ENCODE results near the gene AZU1.

DNA sequence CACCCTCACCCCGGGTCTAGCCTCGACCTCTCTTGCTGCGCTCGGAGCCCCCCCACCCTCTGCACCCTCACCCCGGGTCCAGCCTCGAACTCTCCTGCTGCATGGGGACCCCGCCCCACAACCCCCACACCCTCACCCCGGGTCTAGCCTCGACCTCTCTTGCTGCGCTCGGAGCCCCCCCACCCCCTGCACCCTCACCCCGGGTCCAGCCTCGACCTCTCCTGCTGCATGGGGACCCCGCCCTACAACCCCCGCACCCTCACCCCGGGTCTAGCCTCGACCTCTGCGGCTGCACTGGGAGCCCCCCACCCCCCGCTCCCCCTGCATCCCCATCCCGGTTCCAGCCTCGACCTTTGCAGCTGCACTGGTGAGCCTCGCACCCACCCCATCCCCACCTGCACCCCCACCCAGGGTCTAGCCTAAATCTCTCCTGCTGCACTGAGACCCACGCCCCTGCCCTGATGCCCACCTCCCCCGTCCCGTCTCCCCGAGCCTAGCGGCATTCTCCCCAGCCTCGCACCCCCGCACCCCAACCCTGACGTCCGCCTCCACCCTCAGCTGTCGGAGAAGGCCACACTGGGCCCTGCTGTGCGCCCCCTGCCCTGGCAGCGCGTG, 33.6 kb downstream of the AZU1 start:
- no peak for TF ChIP-seq EZH2 (IDR thresholded peaks at IDR 0.05; ENCODE audit: borderline replicate concordance, low read depth, low read length, poor library complexity, severe bottlenecking)
- TF ChIP-seq, protein P1, sequence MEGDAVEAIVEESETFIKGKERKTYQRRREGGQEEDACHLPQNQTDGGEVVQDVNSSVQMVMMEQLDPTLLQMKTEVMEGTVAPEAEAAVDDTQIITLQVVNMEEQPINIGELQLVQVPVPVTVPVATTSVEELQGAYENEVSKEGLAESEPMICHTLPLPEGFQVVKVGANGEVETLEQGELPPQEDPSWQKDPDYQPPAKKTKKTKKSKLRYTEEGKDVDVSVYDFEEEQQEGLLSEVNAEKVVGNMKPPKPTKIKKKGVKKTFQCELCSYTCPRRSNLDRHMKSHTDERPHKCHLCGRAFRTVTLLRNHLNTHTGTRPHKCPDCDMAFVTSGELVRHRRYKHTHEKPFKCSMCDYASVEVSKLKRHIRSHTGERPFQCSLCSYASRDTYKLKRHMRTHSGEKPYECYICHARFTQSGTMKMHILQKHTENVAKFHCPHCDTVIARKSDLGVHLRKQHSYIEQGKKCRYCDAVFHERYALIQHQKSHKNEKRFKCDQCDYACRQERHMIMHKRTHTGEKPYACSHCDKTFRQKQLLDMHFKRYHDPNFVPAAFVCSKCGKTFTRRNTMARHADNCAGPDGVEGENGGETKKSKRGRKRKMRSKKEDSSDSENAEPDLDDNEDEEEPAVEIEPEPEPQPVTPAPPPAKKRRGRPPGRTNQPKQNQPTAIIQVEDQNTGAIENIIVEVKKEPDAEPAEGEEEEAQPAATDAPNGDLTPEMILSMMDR (conservative IDR thresholded peaks at IDR 0.05; ENCODE audit: low read depth, low read length) = no peak
